Activated CD8-positive, alpha-beta T cell treated with anti-CD3 and anti-CD28 coated beads, Interleukin-2, amount 10 ng/mL, durations not matched to agents 7 days and 5 days (primary cell): ENCODE data around the gene CYP46A1. TPM values are rescaled to one million over a fixed set of nuclear protein-coding genes. Genes with fewer than 3 reads are reported as not detected.
"Not testable (repeated sequence)": the region's sequence is repeated elsewhere in the genome, so short reads cannot be mapped to it uniquely, and the experiment has no call there.

Experiments
- ATAC-seq: fragments of 150-1000 bp; cut with Tn5 transposase; one replicate; pipeline ENCODE4 v1.10.0; 2021; ENCODE audit warnings: moderate library complexity
- CTCF ChIA-PET: fragments of 350-600 bp; sonication (Branson Sonifier 250); formaldehyde crosslinking; loops from one replicate; lab custom pipeline; 2021; ENCODE audit warnings: antibody characterized with exemption; lab: Charles Lee
- POLR2A ChIA-PET: fragments of 350-600 bp; sonication (Branson Sonifier 250); formaldehyde crosslinking; loops from one replicate; lab custom pipeline; 2021; ENCODE audit warnings: antibody characterized with exemption; lab: Charles Lee
- DNase-seq: peaks from one replicate; pipeline ENCODE4 v3.0.0-alpha.2; 2020
- H3K27ac Mint-ChIP-seq: one replicate; pipeline ENCODE4 v1.8.0; 2021; ENCODE audit warnings: mild to moderate bottlenecking, mixed read lengths
- H3K27me3 Mint-ChIP-seq: one replicate; pipeline ENCODE4 v1.8.0; 2021; ENCODE audit warnings: low read depth, mixed read lengths
- H3K36me3 Mint-ChIP-seq: one replicate; pipeline ENCODE4 v1.8.0; 2021; ENCODE audit warnings: low read depth, mixed read lengths
- H3K4me1 Mint-ChIP-seq: one replicate; pipeline ENCODE4 v1.8.0; 2021; ENCODE audit warnings: low read depth, mixed read lengths
- H3K4me3 Mint-ChIP-seq: one replicate; pipeline ENCODE4 v1.8.0; 2021; ENCODE audit warnings: mild to moderate bottlenecking, mixed read lengths
- H3K9me3 Mint-ChIP-seq: one replicate; pipeline ENCODE4 v1.8.0; 2022; ENCODE audit warnings: mixed read lengths; ENCODE audit not compliant: insufficient read depth
- total RNA-seq, 2 experiments: library from RNA; stranded (reverse); gene quantifications; one replicate each; pipeline ENCODE4 v1.2.3, GENCODE V29; 2021

CYP46A1 gene
- not detected for total RNA-seq

GRCh38 chr14:99683619-99684409 lies at the start of gene CYP46A1:
TSS of gene CYP46A1 (plus strand) at chr14:99684298. CDS start at chr14:99684418, 120 bp downstream.
- ATAC-seq (peak; percentile 90), DNase-seq (peak; percentile 100)
- H3K36me3 Mint-ChIP-seq, result no peaks in the 10 kb centered on the region
- H3K27me3 Mint-ChIP-seq, result peaks cover 22% of the 10 kb centered on the region
- ChIA-PET POLR2A (no interaction called here), CTCF (interaction anchor here (0.6 to 2.0 kb wide), 16 partner anchors 8 to 509 kb away, joined by 3 to 9 read pairs (median 4); partner anchors contain the start of genes CCDC85C, CCNK and SETD3)
- H3K4me3 Mint-ChIP-seq, result peak within 1 kb of the TSS; percentile 86
- peaks cover 24% of the 10 kb centered on the region for H3K4me1 Mint-ChIP-seq
- H3K27ac Mint-ChIP-seq, result peak within 1 kb of the TSS; percentile 90
- no peaks in the 10 kb centered on the region for H3K9me3 Mint-ChIP-seq

GRCh38 chr14:99634443-99634842 lies 49.7 kb upstream of the CYP46A1 start:
- ATAC-seq, result no peak
- no peak overlapping the region for H3K27ac Mint-ChIP-seq
- no peak overlapping the region for H3K4me3 Mint-ChIP-seq
- H3K27me3 Mint-ChIP-seq, result no peaks in the 10 kb centered on the region
- H3K4me1 Mint-ChIP-seq, result no peaks in the 10 kb centered on the region
- ChIA-PET POLR2A (no interaction called here), CTCF (no interaction called here)
- no peaks in the 10 kb centered on the region for H3K36me3 Mint-ChIP-seq
- DNase-seq, result no peak
- no peaks in the 10 kb centered on the region for H3K9me3 Mint-ChIP-seq

GRCh38 chr14:99635116-99635515 lies 49.0 kb upstream of the CYP46A1 start:
- Mint-ChIP-seq H3K4me1 (no peaks in the 10 kb centered on the region), H3K36me3 (no peaks in the 10 kb centered on the region), H3K9me3 (no peaks in the 10 kb centered on the region), H3K4me3 (no peak overlapping the region), H3K27me3 (no peaks in the 10 kb centered on the region), H3K27ac (no peak overlapping the region)
- ATAC-seq (no peak), DNase-seq (no peak)
- POLR2A ChIA-PET, result no interaction called here
- CTCF ChIA-PET, result no interaction called here

- DNase-seq, result no peak
- no peak for ATAC-seq
- Mint-ChIP-seq H3K4me1 (no peaks in the 10 kb centered on the region), H3K27me3 (no peaks in the 10 kb centered on the region), H3K4me3 (no peak overlapping the region), H3K36me3 (no peaks in the 10 kb centered on the region), H3K27ac (no peak overlapping the region), H3K9me3 (no peaks in the 10 kb centered on the region)
- ChIA-PET POLR2A (no interaction called here), CTCF (no interaction called here)
Measured at GRCh38 chr14:99636487-99636886, 47.6 kb upstream of the CYP46A1 start.

- ATAC-seq (no peak), DNase-seq (no peak)
- Mint-ChIP-seq H3K27me3 (peaks cover 2% of the 10 kb centered on the region), H3K4me1 (no peaks in the 10 kb centered on the region), H3K36me3 (no peaks in the 10 kb centered on the region), H3K27ac (no peak overlapping the region), H3K4me3 (no peak overlapping the region), H3K9me3 (no peaks in the 10 kb centered on the region)
- ChIA-PET POLR2A (no interaction called here), CTCF (no interaction called here)
Measured at GRCh38 chr14:99637624-99638023, 46.5 kb upstream of the CYP46A1 start.

- DNase-seq, H3K9me3 Mint-ChIP-seq, CTCF ChIA-PET, H3K27ac Mint-ChIP-seq, H3K4me1 Mint-ChIP-seq, POLR2A ChIA-PET, H3K4me3 Mint-ChIP-seq, ATAC-seq, H3K36me3 Mint-ChIP-seq: not testable (repeated sequence)
- H3K27me3 Mint-ChIP-seq, result peaks cover 29% of the 10 kb centered on the region
Measured at GRCh38 chr14:99642771-99643170, 41.3 kb upstream of the CYP46A1 start.

- Mint-ChIP-seq H3K27me3 (peaks cover 31% of the 10 kb centered on the region), H3K4me3 (no peak overlapping the region), H3K4me1 (peaks cover 2% of the 10 kb centered on the region), H3K27ac (no peak overlapping the region), H3K9me3 (no peaks in the 10 kb centered on the region), H3K36me3 (no peaks in the 10 kb centered on the region)
- DNase-seq (no peak), ATAC-seq (no peak)
- ChIA-PET POLR2A (no interaction called here), CTCF (no interaction called here)
Measured at GRCh38 chr14:99643343-99643742, 40.8 kb upstream of the CYP46A1 start.

- peaks cover 2% of the 10 kb centered on the region for H3K4me1 Mint-ChIP-seq
- no peaks in the 10 kb centered on the region for H3K9me3 Mint-ChIP-seq
- ChIA-PET CTCF (no interaction called here), POLR2A (no interaction called here)
- H3K4me3 Mint-ChIP-seq, result no peak overlapping the region
- no peaks in the 10 kb centered on the region for H3K36me3 Mint-ChIP-seq
- ATAC-seq (no peak), DNase-seq (no peak)
- H3K27ac Mint-ChIP-seq, result no peak overlapping the region
- peaks cover 31% of the 10 kb centered on the region for H3K27me3 Mint-ChIP-seq
Measured at GRCh38 chr14:99644035-99644587, 40.0 kb upstream of the CYP46A1 start.

- H3K4me1 Mint-ChIP-seq, result peaks cover 2% of the 10 kb centered on the region
Measured at GRCh38 chr14:99644723-99645544, 39.2 kb upstream of the CYP46A1 start, which contains the start of gene HHIPL1. TSS of gene HHIPL1 (plus strand) at chr14:99645129. CDS start at chr14:99645208, 79 bp downstream.

GRCh38 chr14:99645545-99646505 lies 38.3 kb upstream of the CYP46A1 start:
- POLR2A ChIA-PET, result no interaction called here
- no peak for ATAC-seq
- peaks cover 31% of the 10 kb centered on the region for H3K27me3 Mint-ChIP-seq
- no peaks in the 10 kb centered on the region for H3K36me3 Mint-ChIP-seq
- H3K27ac Mint-ChIP-seq, result no peak overlapping the region
- no peak for DNase-seq
- no peaks in the 10 kb centered on the region for H3K9me3 Mint-ChIP-seq
- CTCF ChIA-PET, result no interaction called here
- peaks cover 2% of the 10 kb centered on the region for H3K4me1 Mint-ChIP-seq
- H3K4me3 Mint-ChIP-seq, result no peak overlapping the region

More at GRCh38 chr14:99644723-99645544, 39.2 kb upstream of the CYP46A1 start, which contains the start of gene HHIPL1:
- H3K9me3 Mint-ChIP-seq, result no peaks in the 10 kb centered on the region
- no peak within 1 kb of the TSS for H3K27ac Mint-ChIP-seq
- ChIA-PET CTCF (no interaction called here), POLR2A (no interaction called here)
- H3K36me3 Mint-ChIP-seq, result no peaks in the 10 kb centered on the region
- DNase-seq, result no peak
- ATAC-seq, result no peak
- peaks cover 31% of the 10 kb centered on the region for H3K27me3 Mint-ChIP-seq
- no peak within 1 kb of the TSS for H3K4me3 Mint-ChIP-seq

- no peak overlapping the region for H3K4me3 Mint-ChIP-seq
- H3K27me3 Mint-ChIP-seq, result peaks cover 29% of the 10 kb centered on the region
- no peak for ATAC-seq
- no peak overlapping the region for H3K27ac Mint-ChIP-seq
- H3K4me1 Mint-ChIP-seq, result peaks cover 2% of the 10 kb centered on the region
- DNase-seq, result no peak
- H3K9me3 Mint-ChIP-seq, result no peaks in the 10 kb centered on the region
- H3K36me3 Mint-ChIP-seq, result no peaks in the 10 kb centered on the region
- POLR2A ChIA-PET, result no interaction called here
- CTCF ChIA-PET, result no interaction called here
Measured at GRCh38 chr14:99647411-99647810, 36.7 kb upstream of the CYP46A1 start.
